Loucy (cell line): ENCODE results near the gene CCND1.

ENCODE experiments used
- H2AFZ ChIP-seq: fragments of 200-600 bp; sonication (generic); 2 replicates; pipeline ENCODE4 v1.6.0; 2016; ENCODE audit warnings: antibody characterized with exemption, mild to moderate bottlenecking, low read length, moderate library complexity
- H3F3A ChIP-seq: fragments of 200-600 bp; 2 replicates; pipeline ENCODE4 v1.6.0; 2016; ENCODE audit warnings: antibody characterized with exemption, low read depth, mild to moderate bottlenecking
- H3K27me3 ChIP-seq: fragments of 200-600 bp; sonication (generic); 2 replicates; pipeline ENCODE4 v1.6.1; 2014; ENCODE audit warnings: low read length, mild to moderate bottlenecking; ENCODE audit not compliant: insufficient read depth, poor library complexity, severe bottlenecking
- H3K36me3 ChIP-seq: fragments of 200-600 bp; sonication (generic); 2 replicates; pipeline ENCODE4 v1.6.1; 2016; ENCODE audit warnings: low read length; ENCODE audit not compliant: insufficient read depth
- H3K4me1 ChIP-seq: fragments of 200-600 bp; sonication (generic); 2 replicates; pipeline ENCODE4 v1.5.1; 2014; ENCODE audit warnings: low read length, mild to moderate bottlenecking; ENCODE audit not compliant: insufficient read depth, poor library complexity, severe bottlenecking
- H3K4me2 ChIP-seq: fragments of 200-600 bp; sonication (generic); 2 replicates; pipeline ENCODE4 v1.6.0; 2014; ENCODE audit warnings: antibody characterized with exemption, low read length, low read depth, mild to moderate bottlenecking; ENCODE audit not compliant: poor library complexity, severe bottlenecking
- H3K4me3 ChIP-seq: fragments of 200-600 bp; sonication (generic); 2 replicates; pipeline ENCODE4 v1.5.1; 2014; ENCODE audit warnings: low read length, mild to moderate bottlenecking, mixed read lengths; ENCODE audit not compliant: poor library complexity, severe bottlenecking
- H3K79me2 ChIP-seq: fragments of 200-600 bp; sonication (generic); 2 replicates; pipeline ENCODE4 v1.6.1; 2014; ENCODE audit warnings: low read length; ENCODE audit not compliant: insufficient read depth
- H3K9ac ChIP-seq: fragments of 200-600 bp; sonication (generic); 2 replicates; pipeline ENCODE4 v1.6.0; 2014; ENCODE audit warnings: mild to moderate bottlenecking, low read depth, low read length, moderate library complexity; ENCODE audit not compliant: poor library complexity, severe bottlenecking
- H3K9me2 ChIP-seq: fragments of 200-600 bp; sonication (generic); replicated peaks from 2 replicates; pipeline ENCODE4 v1.6.1; 2016; ENCODE audit warnings: low read depth, low read length, mixed read lengths
- H3K9me3 ChIP-seq: fragments of 200-600 bp; sonication (generic); 2 replicates; pipeline ENCODE4 v1.6.1; 2014; ENCODE audit warnings: mild to moderate bottlenecking, antibody characterized with exemption, low read length, low read depth; ENCODE audit not compliant: insufficient read depth
- H4K20me1 ChIP-seq: fragments of 200-600 bp; sonication (generic); 2 replicates; pipeline ENCODE4 v1.6.0; 2014; ENCODE audit warnings: antibody characterized with exemption, low read length, mild to moderate bottlenecking; ENCODE audit not compliant: insufficient read depth, poor library complexity, severe bottlenecking
- CTCF ChIP-seq: fragments of 200-600 bp; sonication (generic); conservative IDR thresholded peaks from 2 replicates; pipeline ENCODE4 v1.5.1; 2014; ENCODE audit warnings: mild to moderate bottlenecking, antibody characterized with exemption, low read length
- EZH2phosphoT487 ChIP-seq: fragments of 200-600 bp; IDR thresholded peaks from 2 replicates; pipeline ENCODE4 v1.6.1; 2018; ENCODE audit warnings: antibody characterized with exemption, mild to moderate bottlenecking, moderate library complexity, borderline replicate concordance

CCND1 gene

GRCh38 chr11:69647390-69647748, 6.4 kb downstream of the CCND1 start:
- no peak for TF ChIP-seq EZH2phosphoT487
- TF ChIP-seq CTCF: no peak
- H3K4me3 ChIP-seq: no peak overlapping the region
- no peaks in the 10 kb centered on the region for H3K36me3 ChIP-seq
- H3K9me2 ChIP-seq: no peaks in the 10 kb centered on the region
- no peak overlapping the region for H2AFZ ChIP-seq
- H3K9ac ChIP-seq: no peak overlapping the region
- no peaks in the 10 kb centered on the region for H3F3A ChIP-seq
- no peak overlapping the region for H3K4me2 ChIP-seq
- no peaks in the 10 kb centered on the region for H3K79me2 ChIP-seq
- H3K4me1 ChIP-seq: no peaks in the 10 kb centered on the region
- no peaks in the 10 kb centered on the region for H3K27me3 ChIP-seq
- H3K9me3 ChIP-seq: no peaks in the 10 kb centered on the region
- H4K20me1 ChIP-seq: no peaks in the 10 kb centered on the region

GRCh38 chr11:69647761-69648497, 7.0 kb downstream of the CCND1 start:
- H3K79me2 ChIP-seq: no peaks in the 10 kb centered on the region
- H2AFZ ChIP-seq: no peak overlapping the region
- no peaks in the 10 kb centered on the region for H3K9me2 ChIP-seq
- H3K4me3 ChIP-seq: no peak overlapping the region
- no peaks in the 10 kb centered on the region for H3K9me3 ChIP-seq
- no peaks in the 10 kb centered on the region for H3K27me3 ChIP-seq
- no peaks in the 10 kb centered on the region for H3K4me1 ChIP-seq
- no peak for TF ChIP-seq CTCF
- TF ChIP-seq EZH2phosphoT487: no peak
- H4K20me1 ChIP-seq: no peaks in the 10 kb centered on the region
- H3F3A ChIP-seq: no peaks in the 10 kb centered on the region
- no peaks in the 10 kb centered on the region for H3K36me3 ChIP-seq
- no peak overlapping the region for H3K9ac ChIP-seq
- no peak overlapping the region for H3K4me2 ChIP-seq

- Histone ChIP-seq H3K4me3 (no peak overlapping the region), H4K20me1 (no peaks in the 10 kb centered on the region), H2AFZ (no peak overlapping the region), H3K9me2 (no peaks in the 10 kb centered on the region), H3K9ac (no peak overlapping the region), H3K4me1 (no peaks in the 10 kb centered on the region), H3F3A (no peaks in the 10 kb centered on the region), H3K4me2 (no peak overlapping the region), H3K27me3 (no peaks in the 10 kb centered on the region), H3K79me2 (no peaks in the 10 kb centered on the region), H3K9me3 (no peaks in the 10 kb centered on the region), H3K36me3 (no peaks in the 10 kb centered on the region)
- TF ChIP-seq EZH2phosphoT487 (no peak), CTCF (no peak)
These were observed 8.0 kb downstream of the CCND1 start for GRCh38 chr11:69648679-69649575.
